Neural cell (in vitro differentiated cells): Measurements from ENCODE around the gene HOXB9. TPM values are rescaled to one million over a fixed set of nuclear protein-coding genes. Genes with fewer than 3 reads are reported as not detected.

Source experiments
- H2AFZ ChIP-seq: fragments of 200-600, 300-800 bp; sonication (generic), shearing (Covaris generic); 2 replicates; pipeline ENCODE4 v1.6.0; 2014; ENCODE audit warnings: low read depth, mild to moderate bottlenecking, antibody characterized with exemption, low read length, moderate library complexity
- H3F3A ChIP-seq: fragments of 200-600 bp; shearing (Covaris generic); 2 replicates; pipeline ENCODE4 v1.6.1; 2016; ENCODE audit warnings: mild to moderate bottlenecking, moderate library complexity, mixed read lengths, antibody characterized with exemption, low read length; ENCODE audit not compliant: insufficient read depth, poor library complexity, severe bottlenecking
- H3K27ac ChIP-seq: fragments of 200-600, 300-800 bp; sonication (generic), shearing (Covaris generic); 2 replicates; pipeline ENCODE4 v1.5.1; 2014; ENCODE audit warnings: mild to moderate bottlenecking, low read length, moderate library complexity
- H3K27me3 ChIP-seq: fragments of 300-800, 200-600 bp; sonication (generic), shearing (Covaris generic); 2 replicates; pipeline ENCODE4 v1.6.0; 2014; ENCODE audit warnings: mild to moderate bottlenecking, low read depth, low read length, moderate library complexity; ENCODE audit not compliant: insufficient read depth
- H3K36me3 ChIP-seq: fragments of 300-800, 200-600 bp; sonication (generic), shearing (Covaris generic); 2 replicates; pipeline ENCODE4 v1.5.1; 2014; ENCODE audit warnings: mild to moderate bottlenecking, antibody characterized with exemption, low read length, moderate library complexity; ENCODE audit not compliant: insufficient read depth
- H3K4me2 ChIP-seq: fragments of 300-800, 200-600 bp; sonication (generic), shearing (Covaris generic); 2 replicates; pipeline ENCODE4 v1.6.0; 2014; ENCODE audit warnings: mild to moderate bottlenecking, low read length
- H3K4me3 ChIP-seq: fragments of 300-800, 200-600 bp; sonication (generic), shearing (Covaris generic); 2 replicates; pipeline ENCODE4 v1.5.1; 2014; ENCODE audit warnings: mild to moderate bottlenecking, low read length, moderate library complexity
- H3K79me2 ChIP-seq: fragments of 200-600 bp; shearing (Covaris generic); replicated peaks from 2 replicates; pipeline ENCODE4 v1.6.0; 2014; ENCODE audit warnings: mild to moderate bottlenecking, low read length, moderate library complexity; ENCODE audit not compliant: insufficient read depth
- H3K9ac ChIP-seq: fragments of 300-800, 200-600 bp; sonication (generic), shearing (Covaris generic); 2 replicates; pipeline ENCODE4 v1.6.1; 2016; ENCODE audit warnings: mild to moderate bottlenecking, low read length, mixed read lengths
- H3K9me2 ChIP-seq: fragments of 200-600 bp; shearing (Covaris generic); 2 replicates; pipeline ENCODE4 v1.6.1; 2016; ENCODE audit warnings: mild to moderate bottlenecking, low read length, mixed read lengths; ENCODE audit not compliant: insufficient read depth
- H3K9me3 ChIP-seq: fragments of 200-600, 300-800 bp; sonication (generic), shearing (Covaris generic); 2 replicates; pipeline ENCODE4 v1.6.1; 2016; ENCODE audit warnings: mild to moderate bottlenecking, mixed run types, low read length, moderate library complexity, mixed read lengths
- H4K20me1 ChIP-seq: fragments of 200-600 bp; shearing (Covaris generic); 2 replicates; pipeline ENCODE4 v1.6.1; 2016; ENCODE audit warnings: mild to moderate bottlenecking, mixed run types; ENCODE audit not compliant: insufficient read depth
- CTCF ChIP-seq: fragments of 450-650 bp; IDR thresholded peaks from 2 replicates; pipeline ENCODE4 v1.5.1; 2014; ENCODE audit warnings: antibody characterized with exemption, mild to moderate bottlenecking, moderate library complexity; ENCODE audit not compliant: poor library complexity, severe bottlenecking
- EP300 ChIP-seq: fragments of 450-650 bp; conservative IDR thresholded peaks from 2 replicates; pipeline ENCODE4 v1.6.1; 2014; ENCODE audit warnings: antibody characterized with exemption, mild to moderate bottlenecking, moderate library complexity; ENCODE audit not compliant: poor library complexity, severe bottlenecking
- EZH2 ChIP-seq: fragments of 200-600, 300-800 bp; shearing (Covaris generic), sonication (generic); IDR thresholded peaks from 2 replicates; pipeline ENCODE4 v1.6.1; 2014; ENCODE audit warnings: antibody characterized with exemption, low read length, borderline replicate concordance, mild to moderate bottlenecking; ENCODE audit not compliant: insufficient read depth, poor library complexity, severe bottlenecking
- MXI1 ChIP-seq: fragments of 450-650 bp; conservative IDR thresholded peaks from 2 replicates; pipeline ENCODE4 v1.6.1; 2014; ENCODE audit warnings: antibody characterized with exemption, mild to moderate bottlenecking; ENCODE audit not compliant: poor library complexity, severe bottlenecking
- POLR2AphosphoS5 ChIP-seq: IDR thresholded peaks from 2 replicates; pipeline ENCODE4 v1.6.1; 2012
- RAD21 ChIP-seq: fragments of 450-650 bp; conservative IDR thresholded peaks from 2 replicates; pipeline ENCODE4 v1.6.1; 2014; ENCODE audit warnings: antibody characterized with exemption, mild to moderate bottlenecking, moderate library complexity
- REST ChIP-seq: IDR thresholded peaks from 2 replicates; pipeline ENCODE4 v1.6.1; 2012; ENCODE audit warnings: borderline replicate concordance
- SMC3 ChIP-seq: fragments of 450-650 bp; conservative IDR thresholded peaks from 2 replicates; pipeline ENCODE4 v1.6.1; 2014; ENCODE audit warnings: antibody characterized with exemption, mild to moderate bottlenecking, moderate library complexity; ENCODE audit not compliant: poor library complexity
- TAF1 ChIP-seq: IDR thresholded peaks from 2 replicates; pipeline ENCODE4 v1.6.1; 2012; ENCODE audit warnings: low read depth
- polyA plus RNA-seq: library from polyadenylated mRNA; depleted of rRNA; stranded (reverse); fragments of >200 nt; gene quantifications from 2 replicates; pipeline ENCODE4 v1.2.3, GENCODE V29; 2014

The HOXB9 gene
- polyA plus RNA-seq, 1 donor from 2014 or later: not detected

GRCh38 chr17:48631693-48632578, 5.8 kb upstream of the HOXB9 start:
- H4K20me1 ChIP-seq: no peaks in the 10 kb centered on the region
- peaks cover 100% of the 10 kb centered on the region for H3K27me3 ChIP-seq
- H3K9me3 ChIP-seq: no peaks in the 10 kb centered on the region
- no peak overlapping the region for H3K4me2 ChIP-seq
- no peaks in the 10 kb centered on the region for H3K9me2 ChIP-seq
- no peak overlapping the region for H2AFZ ChIP-seq
- TF ChIP-seq RAD21: no peak
- no peak for TF ChIP-seq REST
- no peak for TF ChIP-seq TAF1
- no peak for TF ChIP-seq MXI1
- TF ChIP-seq POLR2AphosphoS5: no peak
- no peak for TF ChIP-seq SMC3
- no peak for TF ChIP-seq EZH2
- no peak for TF ChIP-seq EP300
- TF ChIP-seq CTCF: no peak
- no peaks in the 10 kb centered on the region for H3K79me2 ChIP-seq
- no peak overlapping the region for H3K27ac ChIP-seq
- H3K4me3 ChIP-seq: no peak overlapping the region
- H3K9ac ChIP-seq: no peak overlapping the region
- H3K36me3 ChIP-seq: no peaks in the 10 kb centered on the region
- H3F3A ChIP-seq: no peaks in the 10 kb centered on the region

- Histone ChIP-seq H3K9me2 (no peaks in the 10 kb centered on the region), H3K27me3 (peaks cover 100% of the 10 kb centered on the region), H3K4me2 (no peak overlapping the region), H4K20me1 (no peaks in the 10 kb centered on the region), H3K4me3 (no peak overlapping the region), H3K79me2 (no peaks in the 10 kb centered on the region), H3K27ac (no peak overlapping the region), H3K9ac (no peak overlapping the region), H3K36me3 (no peaks in the 10 kb centered on the region), H3F3A (no peaks in the 10 kb centered on the region), H3K9me3 (no peaks in the 10 kb centered on the region), H2AFZ (no peak overlapping the region)
- TF ChIP-seq RAD21 (no peak), TAF1 (no peak), SMC3 (no peak), EZH2 (no peak), POLR2AphosphoS5 (no peak), MXI1 (no peak), EP300 (no peak)
These were observed 5.0 kb upstream of the HOXB9 start for GRCh38 chr17:48630925-48631692.
